GDM1 (cell line): ENCODE data around the gene AUTS2.

Source experiments
- DNase-seq: peaks from one replicate; lab custom pipeline; 2025; lab: John Stamatoyannopoulos, UW

Gene AUTS2

GRCh38 chr7:69857014-69857413, 258.7 kb downstream of the AUTS2 start:
- no peak for DNase-seq

DNA sequence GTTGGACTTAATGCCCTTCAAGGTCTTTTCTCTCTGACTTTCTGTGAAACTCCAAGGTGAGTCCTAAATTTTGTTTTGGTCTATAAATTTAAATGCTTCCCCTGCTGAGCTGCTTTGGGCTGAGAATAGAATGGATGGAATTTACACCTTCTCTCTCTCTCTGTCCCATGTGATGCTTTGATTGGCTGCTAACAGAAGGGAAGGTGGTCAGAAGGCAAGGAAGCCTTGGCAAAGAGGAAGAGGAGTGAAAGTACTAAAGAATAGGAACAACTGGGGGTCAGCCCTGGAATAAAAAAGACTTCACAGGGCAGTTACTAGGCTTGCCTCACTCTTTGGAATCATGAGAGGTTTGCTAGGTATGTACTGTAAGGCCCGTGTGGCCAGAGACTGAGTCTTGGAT, 260.2 kb downstream of the AUTS2 start:
- no peak for DNase-seq

DNA sequence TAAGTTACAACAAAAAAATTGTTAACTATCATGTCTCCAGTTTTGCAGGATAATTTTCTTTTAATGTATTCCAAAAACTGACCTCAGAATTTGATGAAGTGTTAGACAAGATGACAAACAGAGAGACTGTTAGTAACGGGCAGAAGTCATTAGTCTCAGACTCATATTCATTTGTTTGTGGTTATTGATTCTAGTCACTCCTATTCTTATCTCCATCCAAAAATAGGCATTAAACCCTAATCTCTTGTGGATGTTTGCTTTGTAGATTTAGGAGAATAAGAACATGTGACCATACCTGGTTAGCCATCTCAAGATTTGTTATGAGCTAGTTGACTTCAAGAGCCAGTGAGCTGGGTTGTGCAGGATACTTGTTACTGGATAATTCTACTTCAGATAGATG, 261.1 kb downstream of the AUTS2 start:
- no peak for DNase-seq

GRCh38 chr7:69860486-69860885, 262.2 kb downstream of the AUTS2 start:
- no peak for DNase-seq

GRCh38 chr7:69860941-69861622, 262.8 kb downstream of the AUTS2 start:
- DNase-seq, result no peak

GRCh38 chr7:69862413-69863064, 264.3 kb downstream of the AUTS2 start:
- no peak for DNase-seq

DNA sequence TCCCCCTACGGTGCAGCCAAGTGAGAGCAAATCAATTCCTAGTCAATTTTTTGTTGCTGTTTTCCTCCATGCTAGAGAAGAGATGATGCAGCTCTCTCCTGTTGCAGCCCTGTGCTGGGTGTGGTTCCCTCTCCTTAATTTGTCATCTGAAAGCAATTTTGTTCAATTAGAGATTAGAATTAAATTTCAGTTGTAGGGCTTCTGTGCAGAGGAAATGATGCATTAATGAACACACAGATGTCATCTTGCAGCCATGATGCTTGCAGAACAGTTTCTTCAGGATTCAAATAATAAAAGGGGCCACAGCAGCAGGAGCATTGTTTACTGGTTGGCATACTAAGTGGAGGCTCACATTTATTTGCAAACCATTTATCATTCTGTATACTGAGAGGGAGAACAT, 266.0 kb downstream of the AUTS2 start:
- no peak for DNase-seq

- no peak for DNase-seq
Measured at GRCh38 chr7:69864822-69865221, 266.5 kb downstream of the AUTS2 start.

DNA sequence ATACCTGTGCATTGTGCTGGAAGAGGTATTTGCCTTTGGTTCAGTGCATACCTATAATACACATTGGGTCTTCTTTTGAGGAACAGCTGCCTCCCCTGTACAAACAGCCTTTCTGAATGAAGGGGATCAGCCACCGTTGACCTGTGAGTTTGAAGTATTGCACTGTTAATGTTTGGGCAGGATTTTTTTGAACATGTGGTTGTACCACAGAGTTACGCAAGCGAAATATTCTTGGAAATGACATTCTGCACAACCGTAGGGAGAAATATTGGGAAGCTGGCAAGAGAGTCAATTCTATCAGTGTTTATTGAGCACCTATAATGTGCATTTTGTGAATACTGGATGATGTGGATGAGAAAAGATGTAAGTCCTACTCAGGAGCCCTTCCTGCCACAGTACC, 270.6 kb downstream of the AUTS2 start:
- DNase-seq, result no peak

DNA sequence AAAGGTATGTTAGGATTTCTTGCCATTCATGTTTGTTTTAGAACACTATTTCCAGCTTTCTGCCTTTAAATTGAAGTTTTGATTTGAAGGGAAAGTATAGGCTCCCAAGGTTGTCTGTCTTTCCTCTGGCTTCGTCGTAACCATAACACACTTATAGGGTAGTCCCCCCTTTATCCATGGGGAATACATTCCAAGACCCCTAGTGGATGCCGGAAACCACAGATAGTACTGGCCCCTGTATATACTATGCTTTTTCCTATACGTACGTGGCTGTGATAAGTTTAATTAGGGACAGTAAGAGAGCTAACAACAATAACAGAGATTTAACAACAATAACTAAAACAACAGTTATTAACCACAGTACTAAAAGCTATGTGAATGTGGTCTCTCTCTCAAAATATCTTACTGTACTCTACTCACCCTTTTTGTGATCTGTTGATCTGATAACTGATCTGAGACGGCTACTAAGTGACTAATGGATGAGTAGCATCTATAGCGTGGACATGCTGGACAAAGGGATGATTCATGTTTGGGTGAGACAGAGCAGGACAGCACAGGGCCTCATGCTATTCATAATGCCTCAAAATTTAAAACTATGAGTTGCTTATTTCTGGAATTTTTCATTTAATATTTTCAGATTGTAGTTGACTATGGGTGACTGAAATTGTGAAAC, 273.1 kb downstream of the AUTS2 start:
- no peak for DNase-seq

GRCh38 chr7:69871886-69872569, 273.8 kb downstream of the AUTS2 start:
- no peak for DNase-seq

DNA sequence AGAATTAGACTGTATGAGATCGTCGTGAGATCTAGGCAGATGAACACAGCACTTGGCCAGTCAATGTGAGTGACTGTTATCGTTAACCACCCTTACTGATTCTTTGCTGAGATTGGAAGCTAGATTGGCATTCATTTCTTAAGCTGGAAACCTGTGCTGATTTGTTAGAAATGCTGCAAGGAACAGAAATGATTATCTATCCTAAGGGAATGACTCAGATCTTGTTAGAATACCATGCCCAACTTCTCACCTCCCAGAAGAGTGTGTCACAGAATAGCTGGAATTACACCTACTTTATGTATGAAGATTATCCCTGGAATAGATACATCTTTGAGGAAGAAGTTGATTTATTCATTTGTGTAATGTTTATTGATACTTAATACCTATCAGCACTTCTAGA, 275.2 kb downstream of the AUTS2 start:
- DNase-seq, result no peak

DNA sequence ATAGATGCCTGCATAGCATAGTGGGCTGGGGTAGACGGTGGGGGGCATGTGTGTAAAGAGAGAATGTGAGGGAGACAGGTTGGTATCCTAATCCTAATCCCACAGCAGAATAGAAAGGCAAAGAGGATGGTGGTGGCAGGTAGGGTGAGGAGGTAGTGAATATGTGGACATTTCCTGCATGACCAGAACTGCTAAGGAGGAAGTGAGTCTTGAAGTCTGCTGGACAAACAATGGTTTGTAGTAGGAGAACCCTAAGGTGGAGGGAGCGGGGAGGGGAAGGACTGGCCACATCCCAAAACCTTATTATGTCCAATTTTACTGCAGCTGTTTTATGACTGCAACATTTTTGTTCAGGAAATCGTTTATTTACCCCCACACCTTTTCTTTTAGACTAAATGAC, 279.7 kb downstream of the AUTS2 start:
- DNase-seq, result no peak

DNA sequence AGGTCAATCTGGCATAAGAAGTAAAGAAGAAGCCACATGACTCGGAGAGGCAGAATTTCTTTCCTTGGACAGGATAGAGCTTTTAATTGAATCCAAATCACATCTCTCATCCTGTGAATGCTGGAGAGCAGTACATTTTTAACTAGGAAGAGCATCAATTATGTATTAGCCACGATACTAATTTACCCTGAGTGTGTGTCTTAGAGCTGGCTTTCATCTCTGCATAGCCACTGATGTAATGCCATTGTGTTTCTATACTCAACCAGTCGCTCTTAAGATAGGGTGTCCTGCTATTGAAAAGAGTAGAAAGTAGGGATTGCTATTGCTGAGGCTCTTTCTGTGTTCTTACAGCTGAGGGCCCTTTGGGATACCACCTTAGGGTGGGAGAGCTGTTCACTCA, 280.3 kb downstream of the AUTS2 start:
- no peak for DNase-seq

DNA sequence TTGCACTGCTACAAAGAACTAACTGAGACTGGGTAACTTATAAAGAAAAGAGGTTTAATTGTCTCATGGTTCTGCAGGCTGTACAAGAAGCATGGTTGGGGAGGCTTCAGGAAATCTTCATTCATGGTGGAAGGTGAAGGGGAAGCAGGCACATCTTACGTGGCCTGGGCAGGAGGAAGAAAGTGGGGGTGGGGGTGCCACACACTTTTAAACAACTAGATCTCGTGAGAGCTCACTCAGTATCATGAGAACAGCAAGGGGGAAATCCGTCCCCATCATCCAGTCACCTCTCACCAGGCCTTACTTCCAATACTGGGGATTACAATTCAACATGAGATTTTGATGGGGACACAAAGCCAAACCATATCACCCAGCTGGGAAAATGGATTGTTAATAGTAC, 281.7 kb downstream of the AUTS2 start:
- no peak for DNase-seq

DNA sequence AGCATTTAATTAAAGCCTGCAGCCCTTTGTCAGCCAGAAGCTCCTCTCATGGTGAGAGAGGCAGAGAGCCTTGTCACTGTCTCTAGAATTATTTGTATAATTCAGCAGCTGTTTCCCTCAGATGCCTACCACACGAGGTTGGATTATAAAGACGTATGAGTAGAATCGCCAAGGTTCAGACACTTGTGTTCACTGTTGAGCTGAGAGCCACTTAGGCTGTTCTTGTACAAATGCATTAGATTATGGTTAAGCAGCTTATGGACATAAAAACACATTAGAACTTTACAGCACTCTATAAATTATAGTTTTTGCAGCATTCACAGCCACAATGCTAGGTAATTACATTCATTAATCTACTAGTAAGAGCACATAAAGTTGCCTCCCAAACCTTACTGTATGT, 282.6 kb downstream of the AUTS2 start:
- DNase-seq, result no peak

- no peak for DNase-seq
Measured at GRCh38 chr7:69882269-69882668, 284.0 kb downstream of the AUTS2 start.

DNA sequence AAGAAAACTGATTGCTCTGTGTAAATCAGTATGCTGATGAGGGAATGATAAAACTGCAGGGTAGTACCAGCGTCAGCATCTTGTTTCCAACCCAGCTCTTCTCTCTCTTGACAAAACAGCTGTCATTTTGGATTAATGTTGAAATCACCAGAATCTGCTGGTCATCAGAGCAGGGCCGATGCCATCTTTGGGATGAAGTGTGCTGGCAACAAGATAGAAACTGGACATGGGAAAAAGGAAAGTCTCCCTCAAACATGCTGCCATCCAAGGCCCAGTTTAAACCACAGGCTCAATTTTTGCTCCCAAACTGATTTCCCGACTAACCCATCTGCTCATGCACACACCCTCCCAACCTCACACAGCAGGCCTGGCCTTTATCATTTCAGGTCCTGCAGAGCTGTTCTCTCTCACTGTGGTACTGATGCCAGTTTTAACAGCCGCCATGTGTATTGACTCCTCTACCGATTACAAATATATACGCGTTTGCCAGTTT, 285.2 kb downstream of the AUTS2 start:
- DNase-seq, result no peak

DNA sequence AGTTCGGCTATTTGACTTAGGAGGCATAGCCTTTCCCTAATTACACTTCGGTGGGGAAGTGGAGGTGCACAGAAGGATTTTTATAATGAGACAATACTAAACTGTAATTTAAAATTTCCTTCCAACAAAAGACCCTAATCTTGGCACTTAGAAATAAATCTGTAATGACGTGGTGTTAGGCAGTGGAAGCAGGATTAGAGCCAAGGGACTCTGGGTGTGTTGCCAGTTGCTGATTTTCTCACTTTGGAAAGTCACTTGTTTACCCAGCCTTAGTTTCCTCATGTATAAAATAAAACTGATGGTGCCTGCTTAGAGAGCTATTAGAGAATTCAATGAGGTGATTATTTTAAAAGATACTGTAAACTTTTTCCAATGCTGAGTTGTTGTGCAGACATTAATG, 287.2 kb downstream of the AUTS2 start:
- no peak for DNase-seq

DNA sequence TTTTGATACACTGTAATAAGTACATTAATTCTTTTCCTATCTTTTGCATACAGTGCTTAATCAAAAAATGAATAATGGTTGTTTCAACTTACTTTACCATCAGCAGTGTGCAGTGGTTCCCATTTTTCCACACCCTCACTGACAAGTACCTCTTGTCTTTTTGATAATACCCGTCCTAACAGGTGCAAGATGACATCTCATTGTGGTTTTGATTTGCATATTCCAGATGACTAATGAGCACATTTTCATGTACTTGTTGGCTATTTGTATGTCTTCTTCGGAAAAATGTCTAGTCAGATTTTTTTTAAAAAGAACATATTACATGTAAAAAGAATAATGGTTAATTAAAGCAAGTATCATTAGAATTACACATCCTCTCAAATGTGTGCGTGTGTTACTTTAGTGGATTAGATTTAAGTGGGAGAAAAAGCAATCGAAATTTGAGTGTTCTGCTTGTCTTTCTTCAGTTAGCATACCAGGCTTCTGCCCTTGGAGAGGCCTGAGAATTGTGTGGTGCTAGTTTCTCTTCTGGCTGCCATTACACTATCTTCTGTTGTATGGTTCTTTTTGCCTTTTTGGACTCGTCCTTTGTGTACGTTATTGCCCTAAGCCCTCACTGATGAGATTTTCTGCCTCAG, 291.2 kb downstream of the AUTS2 start:
- DNase-seq, result no peak

- DNase-seq, result no peak
Measured at GRCh38 chr7:69889976-69890351, 291.7 kb downstream of the AUTS2 start.

- no peak for DNase-seq
Measured at GRCh38 chr7:69892790-69893189, 294.5 kb downstream of the AUTS2 start.
